Dermis blood vessel endothelial cell (primary cell): ENCODE data around the gene SLC6A11. TPM values are rescaled to one million over a fixed set of nuclear protein-coding genes. Genes with fewer than 3 reads are reported as not detected.

Source experiments
- DNase-seq: peaks from one replicate; pipeline ENCODE4 v3.0.0; 2010
- total RNA-seq: library from RNA; depleted of rRNA; stranded (reverse); fragments of >200 nt; gene quantifications from 2 replicates; pipeline ENCODE4 v1.2.3, GENCODE V29; 2014

Gene SLC6A11
- total RNA-seq, 1 donor from 2014 or later = not detected

- no peak for DNase-seq
Observed at GRCh38 chr3:10792208-10792607, 23.8 kb upstream of the SLC6A11 start.

- no peak for DNase-seq
Observed at GRCh38 chr3:10798600-10799367, 17.2 kb upstream of the SLC6A11 start.

- no peak for DNase-seq
Observed at GRCh38 chr3:10804183-10804648, 11.8 kb upstream of the SLC6A11 start.

- DNase-seq = no peak
Observed at GRCh38 chr3:10806006-10806405, 10.0 kb upstream of the SLC6A11 start.

GRCh38 chr3:10808130-10808735 lies 7.8 kb upstream of the SLC6A11 start:
- no peak for DNase-seq

GRCh38 chr3:10808974-10809373 lies 7.1 kb upstream of the SLC6A11 start:
- no peak for DNase-seq

- no peak for DNase-seq
Observed at GRCh38 chr3:10810376-10810775, 5.7 kb upstream of the SLC6A11 start.

GRCh38 chr3:10813425-10813824 lies 2.6 kb upstream of the SLC6A11 start:
- no peak for DNase-seq

GRCh38 chr3:10814623-10815022 lies 1.4 kb upstream of the SLC6A11 start:
- DNase-seq = no peak

GRCh38 chr3:10815487-10815886 lies 541 bp upstream of the SLC6A11 start:
- no peak for DNase-seq

- DNase-seq = no peak
Observed at GRCh38 chr3:10816863-10817253, 830 bp downstream of the SLC6A11 start.

GRCh38 chr3:10817506-10817905 lies 1.5 kb downstream of the SLC6A11 start:
- no peak for DNase-seq

GRCh38 chr3:10822055-10822454 lies 6.0 kb downstream of the SLC6A11 start:
- DNase-seq = no peak

GRCh38 chr3:10822708-10823515 lies 6.9 kb downstream of the SLC6A11 start:
- DNase-seq = no peak

GRCh38 chr3:10823516-10823818 lies 7.4 kb downstream of the SLC6A11 start:
- no peak for DNase-seq

- no peak for DNase-seq
Observed at GRCh38 chr3:10824468-10824867, 8.4 kb downstream of the SLC6A11 start.

GRCh38 chr3:10833855-10834414 lies 17.9 kb downstream of the SLC6A11 start:
- no peak for DNase-seq

- no peak for DNase-seq
Observed at GRCh38 chr3:10834951-10835350, 18.9 kb downstream of the SLC6A11 start.

- DNase-seq = no peak
Observed at GRCh38 chr3:10835406-10835805, 19.4 kb downstream of the SLC6A11 start.

- DNase-seq = no peak
Observed at GRCh38 chr3:10836676-10837075, 20.6 kb downstream of the SLC6A11 start.

- DNase-seq = no peak
Observed at GRCh38 chr3:10837849-10838248, 21.8 kb downstream of the SLC6A11 start.

GRCh38 chr3:10839167-10839566 lies 23.1 kb downstream of the SLC6A11 start:
- no peak for DNase-seq

- DNase-seq = no peak
Observed at GRCh38 chr3:10841100-10841499, 25.1 kb downstream of the SLC6A11 start.
